GDM1 (cell line): Measurements from ENCODE around the gene AP3M1.
"Not testable (repeated sequence)": the region's sequence is repeated elsewhere in the genome, so short reads cannot be mapped to it uniquely, and the experiment has no call there.

Experiments
- DNase-seq: peaks from one replicate; lab custom pipeline; 2025; lab: John Stamatoyannopoulos, UW

Gene AP3M1, protein sequence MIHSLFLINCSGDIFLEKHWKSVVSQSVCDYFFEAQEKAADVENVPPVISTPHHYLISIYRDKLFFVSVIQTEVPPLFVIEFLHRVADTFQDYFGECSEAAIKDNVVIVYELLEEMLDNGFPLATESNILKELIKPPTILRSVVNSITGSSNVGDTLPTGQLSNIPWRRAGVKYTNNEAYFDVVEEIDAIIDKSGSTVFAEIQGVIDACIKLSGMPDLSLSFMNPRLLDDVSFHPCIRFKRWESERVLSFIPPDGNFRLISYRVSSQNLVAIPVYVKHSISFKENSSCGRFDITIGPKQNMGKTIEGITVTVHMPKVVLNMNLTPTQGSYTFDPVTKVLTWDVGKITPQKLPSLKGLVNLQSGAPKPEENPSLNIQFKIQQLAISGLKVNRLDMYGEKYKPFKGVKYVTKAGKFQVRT

DNA sequence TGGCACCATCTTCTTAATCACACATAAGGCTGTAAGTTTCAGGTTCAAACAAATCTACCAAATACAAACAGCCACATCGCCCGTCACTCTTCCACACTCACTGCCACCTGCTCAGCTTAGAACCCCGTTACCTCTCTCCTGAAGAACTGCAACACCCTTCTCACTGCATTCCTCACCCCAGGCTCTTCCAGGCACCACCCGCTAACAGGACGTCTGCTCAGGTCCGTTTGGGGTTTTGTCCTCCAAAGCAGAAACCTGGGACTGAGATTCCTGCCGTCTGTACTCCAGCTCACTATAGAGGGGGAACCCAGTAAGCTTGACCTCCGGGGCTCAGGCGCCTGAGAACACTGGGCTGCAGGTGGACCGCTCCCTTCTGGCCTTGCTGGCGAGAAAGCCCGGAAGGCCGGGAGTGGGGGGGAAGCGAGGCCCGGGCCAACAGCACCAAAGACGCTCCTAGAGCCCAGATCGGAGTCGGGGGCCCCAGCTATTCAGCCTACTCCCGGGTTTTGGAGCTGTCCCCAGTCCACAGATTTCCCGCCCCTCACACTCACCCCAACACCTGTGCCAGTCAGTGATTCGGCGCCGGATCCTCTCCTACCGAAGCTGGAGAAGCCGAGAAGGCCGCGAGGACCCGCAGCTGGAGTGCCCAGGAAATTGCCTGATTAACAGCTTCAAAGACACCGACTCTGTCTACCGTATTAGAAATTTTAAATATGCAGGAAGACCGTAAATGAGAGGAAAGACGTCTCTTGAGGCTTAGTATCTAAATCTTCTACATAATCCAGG is at the start of gene AP3M1:
Gene AP3M1 (minus strand): TSS at position 625 of the 786 bp plus-strand sequence. CDS start 12,449 bp downstream, outside the sequence.
- DNase-seq: peak; percentile 88

DNA sequence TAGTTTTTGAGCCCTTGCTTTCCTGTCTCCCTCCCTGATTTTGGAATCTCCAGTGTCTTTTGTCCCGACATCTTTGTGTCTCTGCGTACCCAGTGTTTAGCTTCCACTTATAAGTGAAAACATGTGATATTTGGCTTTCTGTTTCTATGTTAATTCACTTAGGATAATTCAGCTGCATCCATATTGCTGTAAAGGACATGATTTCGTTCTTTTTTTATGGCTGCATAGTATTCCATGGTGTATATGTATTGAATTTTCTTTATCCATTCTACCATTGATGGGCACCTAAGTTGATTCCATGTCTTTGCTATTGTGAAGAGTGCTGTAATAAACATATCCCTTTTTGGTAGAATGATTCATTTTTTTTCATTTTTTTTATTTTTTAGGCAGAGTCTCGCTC is 48.7 kb upstream of the AP3M1 start:
- no peak for DNase-seq

DNA sequence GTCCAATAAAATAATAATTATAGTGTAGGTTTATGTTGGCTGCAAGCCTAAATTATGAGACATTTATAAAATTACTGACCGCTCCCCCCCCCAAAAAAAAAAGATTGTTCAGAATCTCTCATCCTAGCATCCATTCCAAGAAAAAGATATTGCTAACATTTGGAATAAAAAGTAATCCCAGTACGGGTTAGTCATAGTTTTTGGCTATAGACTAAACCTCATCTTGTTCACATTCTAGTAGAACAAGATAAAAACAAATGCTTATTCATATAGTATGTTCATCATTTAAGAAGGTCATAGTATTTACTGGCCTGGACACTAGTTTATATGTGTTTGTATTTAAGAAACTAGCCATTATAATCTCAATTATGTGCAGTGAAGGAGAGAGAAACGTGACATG is 44.4 kb upstream of the AP3M1 start:
- DNase-seq: no peak

DNA sequence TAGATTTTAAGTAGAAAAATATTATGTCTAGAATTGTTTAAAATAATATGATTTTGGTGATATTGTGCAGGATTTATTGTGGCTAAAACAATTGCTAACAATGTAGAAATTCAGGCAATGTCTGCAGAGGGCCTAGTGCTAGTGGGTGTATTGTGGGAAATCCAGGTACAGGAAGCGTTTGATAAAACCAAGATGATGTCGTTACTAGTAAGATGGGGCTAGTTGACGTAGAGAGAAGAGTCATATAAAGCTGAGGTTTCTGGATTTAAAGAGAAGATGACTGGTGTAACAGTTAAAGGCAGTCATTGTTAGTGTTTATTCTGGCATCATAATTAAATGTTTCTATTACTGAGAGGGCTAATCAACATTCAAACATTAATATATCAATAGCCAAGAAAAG is 43.9 kb upstream of the AP3M1 start:
- DNase-seq: no peak

DNA sequence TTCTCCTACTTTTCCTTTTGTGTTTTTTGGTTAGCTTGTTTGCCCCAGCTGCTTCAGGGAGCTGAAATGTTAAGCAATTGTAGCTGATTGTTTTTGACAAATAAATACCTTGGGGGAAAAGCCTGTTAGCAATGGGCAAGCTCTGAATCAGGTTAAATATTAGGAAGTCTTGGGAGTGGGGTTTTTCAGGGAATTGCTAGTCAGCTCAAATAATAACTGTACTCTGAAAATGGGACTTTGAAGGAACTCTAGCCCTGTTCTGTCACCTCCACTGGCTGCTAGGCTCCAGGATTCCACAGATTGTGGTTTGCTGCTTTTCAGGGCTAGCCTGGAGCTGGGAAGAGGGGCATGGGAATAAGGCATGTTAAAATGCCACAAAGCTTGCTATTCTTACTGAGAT is 39.9 kb upstream of the AP3M1 start:
- DNase-seq: no peak

DNA sequence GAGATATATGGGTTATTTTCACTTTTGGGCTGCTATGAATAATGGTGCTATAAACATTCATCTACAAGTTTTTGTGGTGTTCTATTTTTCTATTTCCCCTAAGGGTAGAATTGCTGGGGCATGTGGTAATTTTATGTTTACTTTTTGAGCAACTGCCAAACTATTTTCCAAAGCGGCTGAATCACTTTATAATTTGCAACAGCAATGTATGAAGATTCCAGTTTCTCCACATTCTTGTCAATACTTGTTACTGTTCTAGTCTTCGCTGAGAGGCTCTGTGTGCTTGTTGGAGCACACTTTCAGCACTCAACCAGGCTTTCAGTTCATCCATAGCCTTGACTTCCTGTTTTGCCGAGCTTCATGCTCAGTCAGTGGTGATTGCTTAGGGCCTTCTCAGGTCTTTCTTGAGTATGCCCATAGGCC is 39.4 kb upstream of the AP3M1 start:
- DNase-seq: peak; percentile 56

DNA sequence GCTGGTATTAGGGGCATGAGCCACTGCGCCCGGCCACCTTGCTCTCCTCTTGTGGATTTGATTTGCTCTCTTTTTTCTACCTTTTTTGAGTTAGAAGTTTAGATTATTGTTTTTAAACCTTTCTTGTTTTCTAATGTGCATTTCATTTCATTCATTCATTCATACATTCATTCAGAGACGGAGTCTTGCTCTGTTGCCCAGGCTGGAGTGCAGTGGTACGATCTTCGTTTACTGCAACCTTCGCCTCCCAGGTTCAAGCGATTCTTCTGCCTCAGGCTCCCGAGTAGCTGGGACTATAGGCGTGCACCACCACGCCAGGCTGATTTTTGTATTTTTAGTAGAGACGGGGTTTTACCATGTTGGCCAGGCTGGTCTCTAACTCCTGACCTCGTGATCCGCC is 38.0 kb upstream of the AP3M1 start:
- not testable (repeated sequence) for DNase-seq

DNA sequence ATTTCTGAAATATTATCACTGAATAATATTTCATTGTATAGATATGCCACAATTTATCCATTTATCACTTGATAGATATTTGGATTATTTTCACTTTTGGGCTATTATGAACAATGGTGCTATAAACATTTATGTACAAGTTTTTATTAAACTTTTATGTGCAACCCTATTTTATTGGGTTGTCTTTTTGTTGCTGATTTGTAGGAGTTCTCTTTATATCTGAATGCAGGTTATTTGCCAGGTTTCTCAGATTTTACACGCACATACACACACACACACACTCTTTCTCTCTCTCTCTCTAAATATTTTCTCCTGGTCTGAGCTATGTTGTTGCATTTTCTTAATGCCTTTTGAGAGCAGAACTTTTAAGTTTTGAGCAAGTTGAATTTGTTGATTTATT is 36.6 kb upstream of the AP3M1 start:
- no peak for DNase-seq

DNA sequence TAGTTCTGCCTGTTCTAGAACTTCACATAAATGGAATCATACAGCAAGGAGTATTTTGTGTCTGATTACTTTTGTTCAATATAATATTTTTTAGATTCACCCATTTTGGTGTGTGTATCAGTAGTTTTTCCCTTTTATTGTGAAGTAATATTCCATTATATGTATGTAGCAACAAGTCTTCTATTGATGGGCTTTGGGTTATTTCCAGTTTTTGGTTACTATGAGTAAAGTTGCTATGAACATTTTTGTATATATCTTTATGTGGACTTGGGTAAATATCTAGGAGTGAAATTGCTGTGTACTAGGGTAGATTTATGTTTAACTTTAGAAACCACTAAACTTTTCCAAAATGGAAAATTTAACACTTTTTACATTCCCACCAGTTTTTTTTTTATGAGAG is 36.0 kb upstream of the AP3M1 start:
- DNase-seq: no peak

DNA sequence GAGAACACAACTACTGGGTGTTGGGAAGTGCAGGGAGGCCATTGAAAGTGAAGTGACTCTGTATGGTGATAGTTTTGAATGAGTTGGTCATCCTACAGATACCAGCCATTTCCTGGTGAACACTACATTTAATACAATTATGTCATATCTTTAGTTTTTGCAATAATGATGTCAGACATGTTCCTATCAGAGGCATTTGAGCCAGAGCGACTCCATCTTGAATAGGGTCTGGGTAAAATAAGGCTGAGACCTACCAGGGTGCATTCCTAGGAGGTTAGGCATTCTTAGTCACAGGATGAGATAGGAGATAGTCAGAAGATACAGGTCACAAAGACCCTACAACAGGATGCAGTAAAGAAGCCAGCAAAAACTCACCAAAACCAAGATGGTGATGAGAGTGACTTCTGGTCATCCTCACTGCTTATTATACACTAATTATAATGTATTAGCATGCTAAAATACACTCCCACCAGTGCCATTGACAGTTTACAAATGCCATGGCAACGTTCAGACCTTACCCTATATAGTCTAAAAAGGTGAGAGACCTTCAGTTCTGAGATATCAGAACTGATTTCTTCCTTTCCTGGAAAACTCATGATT is 28.6 kb upstream of the AP3M1 start:
- DNase-seq: no peak

DNA sequence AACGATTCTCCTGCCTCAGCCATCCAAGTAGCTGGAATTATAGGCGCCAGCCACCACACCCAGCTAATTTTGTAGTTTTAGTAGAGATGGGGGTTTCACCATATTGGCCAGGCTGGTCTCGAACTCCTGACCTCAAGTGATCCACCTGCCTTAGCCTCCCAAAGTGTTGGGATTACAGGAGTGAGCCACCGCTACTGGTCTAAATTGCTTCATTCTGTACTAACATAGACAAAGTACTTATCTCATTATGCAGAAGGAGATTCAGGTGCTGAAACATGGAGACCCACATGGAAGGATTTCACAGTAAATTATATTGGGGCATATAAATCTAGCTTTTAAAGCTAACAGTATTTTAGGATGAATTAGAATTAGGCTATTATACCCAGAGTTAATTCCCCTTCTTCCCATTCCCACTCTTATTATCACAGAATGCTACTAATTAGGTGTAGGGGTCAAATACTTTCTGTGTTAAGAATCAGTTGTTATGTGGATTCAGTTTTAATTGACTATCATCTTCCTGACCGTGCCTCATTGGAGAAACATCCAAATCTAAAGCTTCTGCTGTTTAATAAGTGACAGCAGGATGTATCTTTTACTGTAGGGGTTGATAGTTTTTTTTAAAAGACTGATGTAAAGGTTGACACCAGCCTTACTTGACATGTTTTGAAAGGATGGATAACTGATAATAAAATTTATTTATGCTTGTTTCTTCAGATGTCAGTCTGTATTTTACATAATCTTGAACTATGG is 27.6 kb upstream of the AP3M1 start:
- DNase-seq: no peak

DNA sequence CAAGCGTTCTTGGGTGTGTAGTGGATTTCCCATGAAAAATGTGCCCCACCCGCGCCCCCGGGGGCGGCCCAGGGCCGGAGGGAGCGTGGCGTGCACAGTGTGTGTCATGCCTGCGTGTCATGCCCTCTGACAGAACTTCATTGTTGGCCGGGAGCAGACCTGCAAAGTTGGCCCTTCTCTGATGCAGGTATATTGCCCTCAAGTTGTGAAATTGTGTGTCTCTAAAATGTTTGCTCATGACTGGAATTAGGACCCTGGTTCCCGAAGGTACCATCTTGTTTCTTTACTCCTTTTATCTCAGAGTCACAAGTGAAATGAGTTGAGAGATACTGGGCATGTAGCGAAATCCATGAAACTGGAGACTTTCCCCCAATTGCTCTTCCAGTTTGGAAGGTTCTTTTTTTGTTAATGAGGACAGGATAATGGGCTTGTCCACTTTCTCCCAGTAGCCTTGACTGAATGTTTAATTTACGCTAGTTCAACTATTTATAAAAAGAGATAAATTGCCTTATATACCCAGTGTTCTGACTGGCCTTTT is 26.6 kb upstream of the AP3M1 start:
- no peak for DNase-seq

DNA sequence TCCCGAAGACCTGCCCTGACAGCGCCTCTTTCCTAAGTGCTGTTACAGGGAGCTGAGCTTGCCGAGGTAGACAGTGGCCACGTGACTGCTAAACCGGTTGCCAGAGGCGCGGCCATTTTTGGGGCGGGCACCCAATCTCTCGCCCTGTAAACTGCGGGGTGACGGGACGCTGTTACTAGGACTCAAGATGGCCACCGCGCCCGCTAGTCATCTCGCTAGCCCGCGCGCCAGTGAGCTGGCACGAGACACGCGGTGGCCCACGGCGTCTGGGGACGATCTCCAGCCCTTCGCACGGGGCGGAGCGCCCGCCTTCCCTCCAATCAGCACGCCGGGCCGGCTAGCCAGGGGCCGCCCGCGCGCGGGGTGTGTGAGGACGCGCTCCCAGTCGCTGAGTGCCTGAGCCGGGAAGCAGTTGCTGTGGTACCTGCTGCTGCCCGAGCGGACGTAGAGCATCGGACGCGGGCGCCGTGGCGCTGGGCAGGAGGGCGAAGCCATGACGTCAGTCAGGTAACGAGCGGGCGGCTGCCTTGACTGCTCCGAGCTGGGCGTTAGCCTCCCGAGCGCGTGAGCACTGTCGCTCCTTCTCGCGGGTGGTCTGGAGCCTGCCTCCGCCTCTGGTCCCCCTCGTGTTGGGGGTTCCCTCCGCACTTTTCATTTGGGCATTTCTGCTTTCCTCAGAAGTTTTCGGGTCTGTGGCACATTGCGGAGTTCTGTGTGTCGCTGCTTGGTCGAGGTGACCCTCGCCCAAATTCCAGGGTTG is 25.9 kb upstream of the AP3M1 start:
- DNase-seq: peak; percentile 99

DNA sequence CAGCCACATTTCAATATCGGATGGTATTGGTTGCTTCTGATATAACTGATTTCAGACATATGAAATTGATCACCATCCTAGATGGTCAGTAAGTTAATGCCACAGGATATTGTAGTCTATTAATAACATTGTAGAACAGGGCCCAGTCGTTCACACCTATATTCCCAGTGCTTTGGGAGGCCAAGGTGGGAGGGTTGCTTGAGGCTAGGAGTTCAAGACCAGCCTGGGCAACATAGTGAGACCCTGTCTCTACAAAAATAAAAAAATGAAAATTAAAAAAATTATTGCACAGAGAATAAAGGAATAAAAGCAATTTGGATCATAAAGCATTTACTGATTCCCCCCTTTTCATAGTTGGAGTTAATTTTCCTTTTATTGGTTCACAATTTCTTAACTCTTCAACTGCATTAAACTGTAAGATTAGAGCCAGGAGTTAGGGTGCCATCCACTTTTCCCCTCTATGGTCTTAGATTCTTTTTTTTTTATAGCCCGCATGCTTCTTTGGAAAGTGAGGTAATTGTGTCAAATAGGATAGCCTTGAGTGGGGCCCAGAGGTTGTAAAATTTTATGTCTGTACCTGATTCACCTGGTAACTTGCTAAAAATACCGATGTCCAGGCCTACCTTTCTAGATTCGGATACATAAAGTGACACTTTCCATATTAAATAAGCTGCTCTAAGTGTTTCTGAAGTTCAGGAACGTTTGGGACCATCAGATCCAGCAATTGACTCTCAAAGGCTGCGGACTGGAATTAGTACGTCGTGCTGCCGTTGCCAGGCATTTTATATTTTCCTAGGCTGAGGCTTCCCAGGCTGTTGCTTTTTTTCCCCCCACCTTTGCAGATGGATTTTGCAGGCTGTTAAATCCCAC is 25.1 kb upstream of the AP3M1 start:
- DNase-seq: no peak

DNA sequence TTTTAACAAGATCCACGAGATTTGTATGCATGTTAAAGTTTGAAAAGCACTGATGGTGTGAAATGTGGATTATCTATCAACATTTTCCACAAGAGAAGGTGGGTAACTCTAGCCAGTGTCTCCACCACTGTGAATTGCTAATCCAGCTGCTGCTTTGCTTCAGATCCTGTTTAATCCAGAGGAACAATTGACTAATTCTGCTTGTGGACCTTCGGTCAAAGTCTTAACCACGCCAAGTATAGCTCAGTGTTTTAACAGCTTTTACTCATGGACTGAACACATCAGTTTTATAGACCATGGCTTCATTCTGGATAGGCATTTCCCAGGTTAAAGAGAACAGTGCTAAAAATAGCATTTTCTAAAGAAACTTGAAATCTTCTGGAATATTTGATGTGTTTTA is 23.9 kb upstream of the AP3M1 start:
- DNase-seq: no peak

DNA sequence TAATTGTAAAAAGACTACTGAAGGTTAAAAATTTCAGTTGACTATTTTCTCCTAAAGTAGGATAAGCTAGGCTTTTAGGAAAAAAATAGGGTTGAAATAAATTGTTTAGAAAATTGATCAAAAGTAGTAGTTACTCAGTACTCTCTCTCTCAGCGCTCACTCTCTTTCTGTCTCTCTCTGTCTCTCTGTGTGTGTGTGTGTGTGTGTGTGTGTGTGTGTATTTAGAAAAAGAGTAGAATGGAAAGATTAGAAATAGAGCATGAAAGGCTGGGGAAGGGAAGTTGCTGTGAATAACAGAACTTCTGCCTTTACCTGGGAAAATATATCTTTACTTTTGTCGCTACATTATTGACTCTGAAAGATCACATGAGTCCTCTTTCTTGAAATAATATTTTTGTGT is 21.0 kb upstream of the AP3M1 start:
- no peak for DNase-seq

DNA sequence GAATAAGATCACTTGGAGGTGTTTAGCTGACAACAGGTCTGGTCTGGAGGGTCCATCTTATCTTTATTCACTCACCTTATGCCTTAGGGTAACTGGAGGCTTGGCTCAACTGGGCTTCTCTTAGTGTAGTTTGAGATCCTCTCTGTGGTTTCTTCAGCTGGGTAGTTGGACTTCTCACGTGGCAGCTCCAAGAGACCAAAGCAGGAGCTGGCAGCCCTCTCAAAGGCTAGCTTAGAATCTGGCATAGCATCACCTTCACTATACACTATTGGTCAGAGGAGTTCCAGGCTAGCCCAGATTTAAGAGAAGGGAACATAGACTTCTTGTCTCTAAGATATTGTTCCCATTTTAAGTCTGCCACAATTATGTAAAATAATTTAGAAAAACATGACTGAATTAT is 16.8 kb upstream of the AP3M1 start:
- DNase-seq: no peak

DNA sequence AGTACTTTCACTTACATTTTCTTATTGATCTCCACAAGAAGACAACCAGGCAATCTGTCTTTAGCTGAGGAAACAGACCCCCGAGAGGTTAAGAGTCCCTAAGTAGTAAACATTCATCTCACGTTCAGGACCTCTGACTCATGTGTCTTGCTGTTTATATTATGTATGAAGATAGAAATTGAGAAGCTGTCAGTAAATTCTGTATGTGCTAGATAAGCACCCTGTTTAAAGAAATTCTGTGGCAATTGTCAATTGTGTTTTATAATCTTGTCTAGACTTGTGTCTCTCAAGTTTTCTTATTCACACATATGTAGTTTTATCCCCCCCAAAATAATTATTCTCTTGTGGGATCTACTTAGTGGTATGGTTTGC is 14.9 kb upstream of the AP3M1 start:
- DNase-seq: no peak

DNA sequence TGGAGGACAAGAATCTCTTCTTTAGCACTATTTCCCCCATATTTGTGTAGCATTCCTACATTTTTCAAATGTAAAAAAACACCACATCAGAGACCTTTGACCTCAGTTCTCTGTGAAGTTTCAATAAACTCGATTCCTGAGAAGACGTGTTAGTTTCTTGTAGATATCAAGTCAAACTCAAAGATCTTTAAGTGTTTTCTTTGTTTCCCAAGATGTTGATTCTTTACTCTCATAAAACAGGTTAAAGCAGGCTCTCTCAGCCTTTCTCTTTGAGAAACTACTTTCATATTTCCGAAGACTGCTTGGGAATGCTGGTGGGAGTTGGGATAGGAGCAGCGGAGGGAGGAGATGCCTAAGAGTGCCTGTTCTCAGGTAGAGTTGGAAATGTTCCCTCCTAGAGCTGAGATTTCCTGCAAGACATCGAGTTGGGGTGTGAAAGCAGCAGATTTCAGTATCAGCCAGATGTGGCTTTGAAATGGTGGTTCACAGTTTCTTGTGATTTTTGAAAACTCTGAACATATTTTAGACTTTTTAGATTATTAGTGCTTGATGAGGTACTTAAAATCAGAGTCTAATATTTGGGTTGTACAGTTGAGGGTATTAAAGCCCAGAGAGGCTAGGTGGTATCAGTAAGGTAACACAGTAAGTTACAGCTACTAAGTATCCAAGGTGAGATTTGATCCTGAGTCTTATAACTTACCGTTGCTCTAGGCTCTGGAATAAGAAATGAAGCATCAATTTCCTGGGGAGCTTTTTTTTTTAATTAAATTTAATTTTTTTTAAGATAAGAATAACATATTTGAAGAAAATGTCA is 14.3 kb upstream of the AP3M1 start:
- DNase-seq: no peak
